Smooth muscle cell (in vitro differentiated cells): Measurements from ENCODE around the gene SLIT3. TPM values are rescaled to one million over a fixed set of nuclear protein-coding genes. Genes with fewer than 3 reads are reported as not detected.

Source experiments
- DNase-seq: peaks from one replicate; lab custom pipeline; 2025; ENCODE audit not compliant: unreplicated experiment; lab: John Stamatoyannopoulos, UW
- H2AFZ ChIP-seq: fragments of 200-600 bp; sonication (generic); 2 replicates; pipeline ENCODE4 v1.6.0; 2016; ENCODE audit warnings: antibody characterized with exemption, low read depth, mild to moderate bottlenecking
- H3F3A ChIP-seq: fragments of 200-600 bp; sonication (generic); 2 replicates; pipeline ENCODE4 v1.6.0; 2017; ENCODE audit warnings: antibody characterized with exemption, low read depth
- H3K27ac ChIP-seq: fragments of 200-600 bp; sonication (generic); 2 replicates; pipeline ENCODE4 v1.5.1; 2016; ENCODE audit warnings: low read depth, mild to moderate bottlenecking
- H3K27me3 ChIP-seq: fragments of 200-600 bp; sonication (generic); 2 replicates; pipeline ENCODE4 v1.6.1; 2016; ENCODE audit warnings: low read depth, mild to moderate bottlenecking
- H3K36me3 ChIP-seq: fragments of 200-600 bp; sonication (generic); 2 replicates; pipeline ENCODE4 v1.5.1; 2016; ENCODE audit warnings: low read depth
- H3K4me1 ChIP-seq: fragments of 200-600 bp; sonication (generic); 2 replicates; pipeline ENCODE4 v1.5.1; 2016; ENCODE audit warnings: low read depth
- H3K4me2 ChIP-seq: fragments of 200-600 bp; sonication (generic); 2 replicates; pipeline ENCODE4 v1.6.0; 2016; ENCODE audit warnings: mild to moderate bottlenecking
- H3K4me3 ChIP-seq: fragments of 200-600 bp; sonication (generic); 2 replicates; pipeline ENCODE4 v1.5.1; 2016; ENCODE audit warnings: mild to moderate bottlenecking
- H3K79me2 ChIP-seq: fragments of 200-600 bp; sonication (generic); 2 replicates; pipeline ENCODE4 v1.6.0; 2016; ENCODE audit warnings: low read depth, mild to moderate bottlenecking
- H3K9ac ChIP-seq: fragments of 200-600 bp; sonication (generic); 2 replicates; pipeline ENCODE4 v1.6.0; 2016; ENCODE audit warnings: low read depth
- H3K9me3 ChIP-seq: fragments of 200-600 bp; sonication (generic); replicated peaks from 2 replicates; pipeline ENCODE4 v1.5.1; 2016; ENCODE audit warnings: low read depth
- H4K20me1 ChIP-seq: fragments of 200-600 bp; sonication (generic); 2 replicates; pipeline ENCODE4 v1.6.0; 2016; ENCODE audit warnings: low read depth
- CTCF ChIP-seq: fragments of 200-600 bp; sonication (generic); IDR thresholded peaks from 2 replicates; pipeline ENCODE4 v1.5.1; 2017; ENCODE audit warnings: borderline replicate concordance, mild to moderate bottlenecking, antibody characterized with exemption; ENCODE audit not compliant: insufficient read depth, poor library complexity, severe bottlenecking
- WGBS: methylation state at CpG from one replicate; pipeline ENCODE4 v1.1.7; 2016; ENCODE audit warnings: low lambda C conversion rate; 5-methylcytosine and 5-hydroxymethylcytosine counted together
- polyA plus RNA-seq: library from polyadenylated mRNA; unstranded; fragments of >200 nt; fragmentation: Nextera tagmentation; extraction: Ambion mirVana; gene quantifications from 2 replicates; pipeline ENCODE4 v1.2.1, GENCODE V29; 2016
- total RNA-seq: library from RNA; depleted of rRNA; stranded (reverse); fragments of >200 nt; gene quantifications from 2 replicates; pipeline ENCODE4 v1.2.3, GENCODE V29; 2014

Gene SLIT3
- total RNA-seq (19.4 and 25.4 TPM in 2 replicates), polyA plus RNA-seq (21.4 and 29.5 TPM in 2 replicates)

- Histone ChIP-seq H3K9me3 (no peaks in the 10 kb centered on the region), H2AFZ (peak within 1 kb of the TSS; percentile 86), H3K4me1 (peaks cover 12% of the 10 kb centered on the region), H3K27ac (no peak within 1 kb of the TSS), H3K27me3 (peaks cover 6% of the 10 kb centered on the region), H3K4me3 (peak within 1 kb of the TSS; percentile 69), H3F3A (peaks cover 14% of the 10 kb centered on the region), H4K20me1 (peaks cover 25% of the 10 kb centered on the region), H3K36me3 (no peaks in the 10 kb centered on the region), H3K4me2 (peak within 1 kb of the TSS; percentile 95), H3K79me2 (peaks cover 6% of the 10 kb centered on the region), H3K9ac (no peak within 1 kb of the TSS)
- no peak for TF ChIP-seq CTCF
- 2% methylated on average over 40 of the region's 101 CpGs for WGBS
- peak; percentile 56 for DNase-seq
Observed at GRCh38 chr5:169300468-169301385, at the start of gene SLIT3. Gene SLIT3, minus strand, starts transcription at chr5:169301139. Its CDS starts 430 bp downstream, at chr5:169300709.

GRCh38 chr5:169350016-169350415, 49.1 kb upstream of the SLIT3 start:
- Histone ChIP-seq H3K4me1 (peaks cover 4% of the 10 kb centered on the region), H3K9me3 (no peaks in the 10 kb centered on the region), H3K4me3 (no peak overlapping the region), H3F3A (peaks cover 8% of the 10 kb centered on the region), H3K27ac (peak overlapping the region; percentile 94), H3K36me3 (no peaks in the 10 kb centered on the region), H2AFZ (no peak overlapping the region), H4K20me1 (no peaks in the 10 kb centered on the region), H3K27me3 (no peaks in the 10 kb centered on the region), H3K4me2 (peak overlapping the region; percentile 73), H3K79me2 (no peaks in the 10 kb centered on the region), H3K9ac (peak overlapping the region; percentile 69)
- no peak for TF ChIP-seq CTCF
- WGBS = 7% methylated on average over 1 of the region's 1 CpG
- no peak for DNase-seq

- peaks cover 4% of the 10 kb centered on the region for H3K4me1 ChIP-seq
- H3K36me3 ChIP-seq = no peaks in the 10 kb centered on the region
- no peak overlapping the region for H2AFZ ChIP-seq
- no peak overlapping the region for H3K4me3 ChIP-seq
- H3F3A ChIP-seq = peaks cover 8% of the 10 kb centered on the region
- no peaks in the 10 kb centered on the region for H3K79me2 ChIP-seq
- no peak overlapping the region for H3K27ac ChIP-seq
- H3K4me2 ChIP-seq = no peak overlapping the region
- DNase-seq = no peak
- 80% methylated on average over 2 of the region's 2 CpGs for WGBS
- H3K9me3 ChIP-seq = no peaks in the 10 kb centered on the region
- no peak overlapping the region for H3K9ac ChIP-seq
- no peaks in the 10 kb centered on the region for H3K27me3 ChIP-seq
- TF ChIP-seq CTCF = no peak
- no peaks in the 10 kb centered on the region for H4K20me1 ChIP-seq
Observed at GRCh38 chr5:169347786-169348185, 46.8 kb upstream of the SLIT3 start.
